ENCODE data around the gene ZNF417.
"Not testable (repeated sequence)": the region's sequence is repeated elsewhere in the genome, so short reads cannot be mapped to it uniquely, and the experiment has no call there.

The ZNF417 gene

GRCh38 chr19:57934820-57935665 lies 18.7 kb upstream of the ZNF417 start, which contains the start of gene ZNF418:
TSS of gene ZNF418 (minus strand) at chr19:57935402. CDS start at chr19:57933822, 1,580 bp downstream.
- Histone ChIP-seq H3K36me3 (ENCODE audit: control insufficient read depth in 1 of 2, insufficient read depth in 2 of 2, low read length in 2 of 2) (peaks cover 2 to 49% of the 10 kb centered on the region in 2 donors), H3K9me3 (ENCODE audit: control insufficient read depth in 1 of 2, low read length in 2 of 2) (peaks cover 9 to 40% of the 10 kb centered on the region in 2 donors), H3K27me3 (ENCODE audit: low read depth, low read length) (no peaks in the 10 kb centered on the region), H3K4me3 (ENCODE audit: low read depth in 1 of 2, low read length in 2 of 2) (peak within 1 kb of the TSS; percentile 75 to 78), H3K4me1 (ENCODE audit: control insufficient read depth in 1 of 2, insufficient read depth in 2 of 2, low read length in 2 of 2) (peaks cover 0 to 7% of the 10 kb centered on the region in 2 donors), H3K27ac (ENCODE audit: low read length) (no peak within 1 kb of the TSS)

GRCh38 chr19:57927587-57927986 lies 11.2 kb upstream of the ZNF417 start:
- Histone ChIP-seq H3K4me3 (ENCODE audit: low read depth in 1 of 2, low read length in 2 of 2) (peak overlapping the region; percentile 31 to 46), H3K27ac (ENCODE audit: low read length) (no peak overlapping the region), H3K9me3 (ENCODE audit: control insufficient read depth in 1 of 2, low read length in 2 of 2) (peaks cover 32 to 76% of the 10 kb centered on the region in 2 donors), H3K27me3 (ENCODE audit: low read depth, low read length) (no peaks in the 10 kb centered on the region), H3K4me1 (ENCODE audit: control insufficient read depth in 1 of 2, insufficient read depth in 2 of 2, low read length in 2 of 2) (no peaks in the 10 kb centered on the region), H3K36me3 (ENCODE audit: control insufficient read depth in 1 of 2, insufficient read depth in 2 of 2, low read length in 2 of 2) (peaks cover 28 to 73% of the 10 kb centered on the region in 2 donors)

GRCh38 chr19:57914531-57914930 lies 1.9 kb downstream of the ZNF417 start:
- Histone ChIP-seq H3K36me3 (ENCODE audit: control insufficient read depth in 1 of 2, insufficient read depth in 2 of 2, low read length in 2 of 2) (peaks cover 13 to 41% of the 10 kb centered on the region in 2 donors), H3K4me1 (ENCODE audit: control insufficient read depth in 1 of 2, insufficient read depth in 2 of 2, low read length in 2 of 2) (peaks cover 0 to 13% of the 10 kb centered on the region in 2 donors), H3K4me3 (ENCODE audit: low read depth in 1 of 2, low read length in 2 of 2) (peak overlapping the region; percentile 82 to 90), H3K9me3 (ENCODE audit: control insufficient read depth in 1 of 2, low read length in 2 of 2) (peaks cover 6 to 19% of the 10 kb centered on the region in 2 donors), H3K27ac (ENCODE audit: low read length) (no peak overlapping the region), H3K27me3 (ENCODE audit: low read depth, low read length) (no peaks in the 10 kb centered on the region)

- Histone ChIP-seq H3K36me3 (ENCODE audit: control insufficient read depth in 1 of 2, insufficient read depth in 2 of 2, low read length in 2 of 2) (peaks cover 19 to 54% of the 10 kb centered on the region in 2 donors), H3K4me3 (ENCODE audit: low read depth in 1 of 2, low read length in 2 of 2) (no peak overlapping the region), H3K27ac (ENCODE audit: low read length) (no peak overlapping the region), H3K9me3 (ENCODE audit: control insufficient read depth in 1 of 2, low read length in 2 of 2) (peaks cover 17 to 32% of the 10 kb centered on the region in 2 donors), H3K27me3 (ENCODE audit: low read depth, low read length) (no peaks in the 10 kb centered on the region), H3K4me1 (ENCODE audit: control insufficient read depth in 1 of 2, insufficient read depth in 2 of 2, low read length in 2 of 2) (no peaks in the 10 kb centered on the region)
These were observed 9.0 kb downstream of the ZNF417 start for GRCh38 chr19:57907394-57907793.

GRCh38 chr19:57905258-57905657 lies 11.1 kb downstream of the ZNF417 start:
- Histone ChIP-seq H3K27me3 (ENCODE audit: low read depth, low read length) (no peaks in the 10 kb centered on the region), H3K27ac (ENCODE audit: low read length) (no peak overlapping the region), H3K9me3 (ENCODE audit: control insufficient read depth in 1 of 2, low read length in 2 of 2) (peaks cover 11 to 27% of the 10 kb centered on the region in 2 donors), H3K36me3 (ENCODE audit: control insufficient read depth in 1 of 2, insufficient read depth in 2 of 2, low read length in 2 of 2) (peaks cover 6 to 32% of the 10 kb centered on the region in 2 donors), H3K4me3 (ENCODE audit: low read depth in 1 of 2, low read length in 2 of 2) (no peak overlapping the region), H3K4me1 (ENCODE audit: control insufficient read depth in 1 of 2, insufficient read depth in 2 of 2, low read length in 2 of 2) (no peaks in the 10 kb centered on the region)

GRCh38 chr19:57903618-57904184 lies 12.7 kb downstream of the ZNF417 start:
- Histone ChIP-seq H3K27me3 (ENCODE audit: low read depth, low read length) (no peaks in the 10 kb centered on the region), H3K4me3 (ENCODE audit: low read depth in 1 of 2, low read length in 2 of 2) (no peak overlapping the region), H3K27ac (ENCODE audit: low read length) (no peak overlapping the region), H3K4me1 (ENCODE audit: control insufficient read depth in 1 of 2, insufficient read depth in 2 of 2, low read length in 2 of 2) (no peaks in the 10 kb centered on the region), H3K36me3 (ENCODE audit: control insufficient read depth in 1 of 2, insufficient read depth in 2 of 2, low read length in 2 of 2) (peaks cover 6 to 23% of the 10 kb centered on the region in 2 donors), H3K9me3 (ENCODE audit: control insufficient read depth in 1 of 2, low read length in 2 of 2) (peaks cover 11 to 26% of the 10 kb centered on the region in 2 donors)

GRCh38 chr19:57900311-57900710 lies 16.1 kb downstream of the ZNF417 start:
- Histone ChIP-seq H3K27ac (ENCODE audit: low read length) (no peak overlapping the region), H3K4me1 (ENCODE audit: control insufficient read depth in 1 of 2, insufficient read depth in 2 of 2, low read length in 2 of 2) (no peaks in the 10 kb centered on the region), H3K27me3 (ENCODE audit: low read depth, low read length) (no peaks in the 10 kb centered on the region), H3K9me3 (ENCODE audit: control insufficient read depth in 1 of 2, low read length in 2 of 2) (peaks cover 0 to 11% of the 10 kb centered on the region in 2 donors), H3K4me3 (ENCODE audit: low read depth in 1 of 2, low read length in 2 of 2) (no peak overlapping the region), H3K36me3 (ENCODE audit: control insufficient read depth in 1 of 2, insufficient read depth in 2 of 2, low read length in 2 of 2) (peaks cover 0 to 8% of the 10 kb centered on the region in 2 donors)

GRCh38 chr19:57890706-57891105 lies 25.7 kb downstream of the ZNF417 start:
- not testable (repeated sequence) for H3K4me1 ChIP-seq (ENCODE audit: control insufficient read depth in 1 of 2, insufficient read depth in 2 of 2, low read length in 2 of 2); H3K27me3 ChIP-seq (ENCODE audit: low read depth, low read length); H3K9me3 ChIP-seq (ENCODE audit: control insufficient read depth in 1 of 2, low read length in 2 of 2); H3K4me3 ChIP-seq (ENCODE audit: low read depth in 1 of 2, low read length in 2 of 2); H3K36me3 ChIP-seq (ENCODE audit: control insufficient read depth in 1 of 2, insufficient read depth in 2 of 2, low read length in 2 of 2); H3K27ac ChIP-seq (ENCODE audit: low read length)

- H3K9me3 ChIP-seq (ENCODE audit: control insufficient read depth in 1 of 2, low read length in 2 of 2) = peaks cover 0 to 8% of the 10 kb centered on the region in 2 donors
These were observed 27.7 kb downstream of the ZNF417 start, which contains the start of gene ZNF814 for GRCh38 chr19:57888560-57889231. TSS of gene ZNF814 (minus strand) at chr19:57889037. CDS start at chr19:57888802, 235 bp downstream.

GRCh38 chr19:57888107-57888559 lies 28.3 kb downstream of the ZNF417 start:
- Histone ChIP-seq H3K9me3 (ENCODE audit: control insufficient read depth in 1 of 2, low read length in 2 of 2) (peaks cover 0 to 8% of the 10 kb centered on the region in 2 donors), H3K4me1 (ENCODE audit: control insufficient read depth in 1 of 2, insufficient read depth in 2 of 2, low read length in 2 of 2) (no peaks in the 10 kb centered on the region), H3K27me3 (ENCODE audit: low read depth, low read length) (no peaks in the 10 kb centered on the region), H3K27ac (ENCODE audit: low read length) (peak overlapping the region; percentile 27), H3K4me3 (ENCODE audit: low read depth in 1 of 2, low read length in 2 of 2) (peak overlapping the region; percentile 77 to 82), H3K36me3 (ENCODE audit: control insufficient read depth in 1 of 2, insufficient read depth in 2 of 2, low read length in 2 of 2) (peaks cover 6 to 7% of the 10 kb centered on the region in 2 donors)

More at GRCh38 chr19:57888560-57889231, 27.7 kb downstream of the ZNF417 start, which contains the start of gene ZNF814:
- no peaks in the 10 kb centered on the region for H3K27me3 ChIP-seq (ENCODE audit: low read depth, low read length)
- H3K4me1 ChIP-seq (ENCODE audit: control insufficient read depth in 1 of 2, insufficient read depth in 2 of 2, low read length in 2 of 2) = no peaks in the 10 kb centered on the region
- H3K4me3 ChIP-seq (ENCODE audit: low read depth in 1 of 2, low read length in 2 of 2) = peak within 1 kb of the TSS; percentile 77 to 82
- H3K27ac ChIP-seq (ENCODE audit: low read length) = peak within 1 kb of the TSS; percentile 27
- H3K36me3 ChIP-seq (ENCODE audit: control insufficient read depth in 1 of 2, insufficient read depth in 2 of 2, low read length in 2 of 2) = peaks cover 6 to 7% of the 10 kb centered on the region in 2 donors
